Adrenal gland (tissue), 5 donors: ENCODE data around the gene STPG1.

ENCODE experiments used
- CTCF ChIP-seq, 6 experiments: fragments of 450-650 bp in 4 of 6; fragments of 200-600 bp in 2 of 6; sonication (generic) in 1 of 6; IDR thresholded peaks; 1 replicate in 5 of 6; 2 replicates in 1 of 6; pipeline versions ENCODE4 v1.5.1 to v1.8.0; 2016 to 2021; ENCODE audit warnings: antibody characterized with exemption in 6 of 6, mild to moderate bottlenecking in 2 of 6, moderate library complexity in 1 of 6
- POLR2A ChIP-seq, 2 donors: fragments of 450-650 bp; IDR thresholded peaks; one replicate each; pipeline ENCODE4 v1.6.1; 2017; ENCODE audit warnings: antibody characterized with exemption in 2 of 2, mild to moderate bottlenecking in 2 of 2, moderate library complexity in 1 of 2
- donor health status: DM: no; HTN: no; CAD: no.

GRCh38 chr1:24421502-24421901 is 7.9 kb upstream of the STPG1 start:
- TF ChIP-seq CTCF (IDR thresholded peaks at IDR 0.05) (no peak), POLR2A (IDR thresholded peaks at IDR 0.05) (no peak)
